Neuron (in vitro differentiated cells): ENCODE data around the gene ADCY5.

ENCODE experiments used
- H2AFZ ChIP-seq: one replicate; pipeline ENCODE4 v1.6.1; 2013; ENCODE audit warnings: low read depth, mild to moderate bottlenecking, inconsistent platforms, low read length, moderate library complexity
- H3K27me3 ChIP-seq: one replicate; pipeline ENCODE4 v1.6.1; 2013; ENCODE audit warnings: low read length; ENCODE audit not compliant: insufficient read depth
- H3K36me3 ChIP-seq: one replicate; pipeline ENCODE4 v1.6.1; 2013; ENCODE audit warnings: low read length; ENCODE audit not compliant: insufficient read depth
- H3K4me1 ChIP-seq: one replicate; pipeline ENCODE4 v1.6.1; 2013; ENCODE audit warnings: low read length; ENCODE audit not compliant: insufficient read depth
- H3K4me3 ChIP-seq: 2 replicates; pipeline ENCODE4 v1.5.1; 2013; ENCODE audit warnings: mild to moderate bottlenecking, low read length, moderate library complexity
- H3K9me3 ChIP-seq: one replicate; pipeline ENCODE4 v1.6.1; 2013; ENCODE audit warnings: low read length

The ADCY5 gene

DNA sequence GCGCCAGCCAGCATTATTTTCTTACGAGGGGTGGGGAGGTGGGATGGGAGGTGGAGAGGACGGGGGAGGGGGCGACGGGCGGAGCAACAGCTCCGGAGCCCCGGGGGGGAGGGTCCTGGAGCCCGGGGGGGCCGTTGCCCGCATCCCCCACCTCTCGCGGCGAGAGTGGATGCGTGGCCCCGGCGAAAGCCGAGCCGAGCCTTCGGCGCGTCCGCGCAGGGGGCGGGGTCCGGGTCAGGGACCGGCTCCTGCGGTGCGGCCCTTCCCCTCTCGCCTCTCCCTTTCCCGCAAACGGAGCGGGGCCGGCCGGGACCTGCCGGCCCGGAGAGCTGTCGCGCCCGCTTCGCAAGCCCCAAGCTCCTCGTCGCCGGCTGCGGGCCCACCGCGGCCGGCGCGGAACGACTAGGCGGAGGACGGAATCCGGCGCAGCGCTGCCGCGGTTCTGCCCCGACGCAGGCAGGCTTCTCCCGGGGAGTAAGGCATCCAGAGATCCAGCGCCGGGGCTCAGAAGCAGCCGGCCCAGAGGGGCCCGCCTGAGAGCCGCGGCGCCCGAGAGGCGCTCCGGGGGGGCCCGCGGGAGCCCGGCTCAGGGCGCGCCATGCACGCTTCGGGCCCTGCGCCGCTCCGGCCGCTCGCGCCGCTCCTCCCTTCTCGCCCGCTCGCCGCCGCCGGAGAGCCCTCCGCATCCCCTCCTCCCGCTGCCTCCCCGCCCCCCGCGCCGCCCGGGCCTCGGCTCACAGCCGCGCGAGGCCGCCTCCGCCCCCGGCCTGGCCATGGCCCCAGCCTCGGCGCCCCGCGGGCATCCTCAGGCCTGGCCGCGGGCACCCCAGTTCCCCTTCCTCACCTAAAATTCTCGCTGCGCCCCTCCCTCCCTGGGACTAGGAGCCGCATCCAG is 459 bp upstream of the ADCY5 start:
- H3K36me3 ChIP-seq: no peaks in the 10 kb centered on the region
- peak overlapping the region; percentile 91 for H2AFZ ChIP-seq
- peaks cover 3% of the 10 kb centered on the region for H3K9me3 ChIP-seq
- H3K27me3 ChIP-seq: peaks cover 56% of the 10 kb centered on the region
- peaks cover 5% of the 10 kb centered on the region for H3K4me1 ChIP-seq
- peak overlapping the region; percentile 64 for H3K4me3 ChIP-seq

DNA sequence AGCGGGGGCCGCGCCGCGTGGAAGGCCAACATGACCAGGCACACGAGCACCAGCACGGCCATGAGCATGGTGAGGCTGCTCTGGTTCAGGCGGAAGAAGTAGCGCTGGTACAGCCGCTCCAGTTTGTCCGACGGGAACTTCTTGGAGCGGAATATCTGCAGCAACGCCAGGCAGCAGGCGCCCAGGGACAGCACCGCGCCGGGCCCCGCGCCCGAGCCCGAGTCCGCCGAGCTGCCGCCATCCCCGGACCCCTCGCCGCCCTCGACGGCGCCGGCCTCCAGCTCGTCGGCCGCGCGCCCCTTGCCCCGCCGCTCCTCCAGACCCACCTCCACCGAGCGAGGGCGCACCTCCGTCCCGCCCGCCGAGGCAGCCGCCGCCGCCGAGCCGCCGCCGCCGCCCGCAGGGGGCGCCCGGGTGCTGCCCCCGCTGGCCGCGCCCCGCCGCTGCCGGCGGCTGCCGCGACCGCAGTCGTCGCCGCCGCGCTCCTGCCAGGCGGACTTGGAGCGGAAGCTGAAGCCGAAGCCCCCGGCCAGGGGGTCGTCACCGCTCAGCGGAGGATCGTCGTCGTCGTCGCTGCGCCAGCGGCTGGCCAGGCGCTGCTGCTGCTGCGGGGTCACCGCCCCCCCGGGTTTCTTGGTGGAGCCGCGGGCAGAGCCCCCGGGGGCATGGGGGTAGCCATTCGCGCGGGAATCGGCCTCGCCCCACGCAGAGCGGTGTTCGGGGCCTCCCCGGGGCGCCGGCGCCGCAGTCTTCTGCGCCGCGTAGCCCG is 957 bp downstream of the ADCY5 start:
- no peaks in the 10 kb centered on the region for H3K36me3 ChIP-seq
- H2AFZ ChIP-seq: peak overlapping the region; percentile 91
- H3K4me1 ChIP-seq: peaks cover 7% of the 10 kb centered on the region
- peaks cover 44% of the 10 kb centered on the region for H3K27me3 ChIP-seq
- peaks cover 3% of the 10 kb centered on the region for H3K9me3 ChIP-seq
- H3K4me3 ChIP-seq: peak overlapping the region; percentile 64

- Histone ChIP-seq H3K36me3 (no peaks in the 10 kb centered on the region), H3K4me1 (peaks cover 7% of the 10 kb centered on the region), H3K4me3 (no peak overlapping the region), H3K9me3 (peaks cover 3% of the 10 kb centered on the region), H3K27me3 (peaks cover 49% of the 10 kb centered on the region), H2AFZ (no peak overlapping the region)
Observed at GRCh38 chr3:123447416-123447748, 1.5 kb downstream of the ADCY5 start.

GRCh38 chr3:123446610-123447109 is 2.2 kb downstream of the ADCY5 start:
- Histone ChIP-seq H3K36me3 (no peaks in the 10 kb centered on the region), H3K4me3 (no peak overlapping the region), H3K4me1 (peaks cover 7% of the 10 kb centered on the region), H3K27me3 (peaks cover 49% of the 10 kb centered on the region), H3K9me3 (peaks cover 5% of the 10 kb centered on the region), H2AFZ (no peak overlapping the region)

GRCh38 chr3:123446210-123446609 is 2.7 kb downstream of the ADCY5 start:
- Histone ChIP-seq H3K9me3 (peaks cover 5% of the 10 kb centered on the region), H3K27me3 (peaks cover 47% of the 10 kb centered on the region), H2AFZ (no peak overlapping the region), H3K4me1 (peaks cover 7% of the 10 kb centered on the region), H3K4me3 (no peak overlapping the region), H3K36me3 (no peaks in the 10 kb centered on the region)

GRCh38 chr3:123445702-123446101 is 3.2 kb downstream of the ADCY5 start:
- no peak overlapping the region for H3K4me3 ChIP-seq
- H3K27me3 ChIP-seq: peaks cover 45% of the 10 kb centered on the region
- peaks cover 7% of the 10 kb centered on the region for H3K4me1 ChIP-seq
- no peaks in the 10 kb centered on the region for H3K36me3 ChIP-seq
- H2AFZ ChIP-seq: no peak overlapping the region
- H3K9me3 ChIP-seq: peaks cover 5% of the 10 kb centered on the region

GRCh38 chr3:123444744-123445143 is 4.1 kb downstream of the ADCY5 start:
- no peak overlapping the region for H3K4me3 ChIP-seq
- no peak overlapping the region for H2AFZ ChIP-seq

DNA sequence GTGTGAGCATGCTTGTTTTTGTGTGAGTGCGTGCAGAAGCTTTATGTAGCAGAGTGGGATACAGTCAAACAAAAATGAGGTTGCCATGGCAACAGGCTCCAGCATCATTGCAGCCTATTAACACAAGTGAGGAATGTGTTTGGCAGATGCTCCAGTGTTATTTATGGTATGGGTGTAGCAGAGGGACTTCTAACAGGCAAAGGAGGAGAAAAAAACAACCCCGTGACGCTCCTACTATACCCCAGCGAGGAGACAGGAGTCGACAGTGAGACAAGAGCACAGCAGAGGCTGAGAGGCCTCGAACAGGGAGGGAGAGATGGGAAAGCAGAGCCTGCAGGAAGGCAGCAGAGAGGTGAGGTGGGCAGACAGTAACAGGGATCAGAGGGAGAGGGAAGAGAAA is 4.9 kb downstream of the ADCY5 start:
- Histone ChIP-seq H3K36me3 (no peaks in the 10 kb centered on the region), H3K4me1 (peaks cover 7% of the 10 kb centered on the region), H3K9me3 (peaks cover 5% of the 10 kb centered on the region), H3K27me3 (peaks cover 42% of the 10 kb centered on the region), H3K4me3 (no peak overlapping the region), H2AFZ (no peak overlapping the region)

More at GRCh38 chr3:123444744-123445143, 4.1 kb downstream of the ADCY5 start:
- Histone ChIP-seq H3K36me3 (no peaks in the 10 kb centered on the region), H3K4me1 (peaks cover 7% of the 10 kb centered on the region), H3K27me3 (peaks cover 42% of the 10 kb centered on the region), H3K9me3 (peaks cover 5% of the 10 kb centered on the region)

DNA sequence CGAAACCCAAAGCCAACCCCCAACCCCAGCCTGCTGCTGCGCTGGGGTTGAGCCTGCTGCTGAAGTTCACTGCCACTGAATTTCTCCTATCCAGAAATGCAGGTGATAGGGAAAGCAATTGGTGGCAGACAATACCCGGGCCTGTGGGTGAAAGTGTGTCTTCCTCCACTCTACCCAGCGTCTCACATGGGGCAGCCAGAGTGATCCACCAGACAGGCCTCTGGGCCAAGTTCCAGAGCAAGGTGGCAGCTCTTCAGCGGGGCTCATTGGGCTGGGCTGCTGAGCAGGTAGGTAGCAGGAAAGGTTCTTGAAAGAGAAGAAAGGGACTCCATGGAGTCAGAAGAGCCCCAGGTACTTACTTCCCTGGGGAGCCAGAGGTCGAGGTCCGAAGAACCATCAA is 6.0 kb downstream of the ADCY5 start:
- Histone ChIP-seq H3K4me3 (no peak overlapping the region), H3K36me3 (no peaks in the 10 kb centered on the region), H2AFZ (no peak overlapping the region), H3K27me3 (peaks cover 35% of the 10 kb centered on the region), H3K4me1 (peaks cover 3% of the 10 kb centered on the region), H3K9me3 (peaks cover 5% of the 10 kb centered on the region)

- H3K4me1 ChIP-seq: peaks cover 3% of the 10 kb centered on the region
- peaks cover 2% of the 10 kb centered on the region for H3K9me3 ChIP-seq
- H3K36me3 ChIP-seq: no peaks in the 10 kb centered on the region
- no peak overlapping the region for H3K4me3 ChIP-seq
- H2AFZ ChIP-seq: no peak overlapping the region
- peaks cover 28% of the 10 kb centered on the region for H3K27me3 ChIP-seq
Observed at GRCh38 chr3:123442125-123442524, 6.8 kb downstream of the ADCY5 start.

- Histone ChIP-seq H2AFZ (no peak overlapping the region), H3K4me3 (no peak overlapping the region), H3K36me3 (no peaks in the 10 kb centered on the region), H3K9me3 (peaks cover 2% of the 10 kb centered on the region), H3K27me3 (peaks cover 8% of the 10 kb centered on the region), H3K4me1 (peaks cover 3% of the 10 kb centered on the region)
Observed at GRCh38 chr3:123439806-123440580, 8.9 kb downstream of the ADCY5 start.

DNA sequence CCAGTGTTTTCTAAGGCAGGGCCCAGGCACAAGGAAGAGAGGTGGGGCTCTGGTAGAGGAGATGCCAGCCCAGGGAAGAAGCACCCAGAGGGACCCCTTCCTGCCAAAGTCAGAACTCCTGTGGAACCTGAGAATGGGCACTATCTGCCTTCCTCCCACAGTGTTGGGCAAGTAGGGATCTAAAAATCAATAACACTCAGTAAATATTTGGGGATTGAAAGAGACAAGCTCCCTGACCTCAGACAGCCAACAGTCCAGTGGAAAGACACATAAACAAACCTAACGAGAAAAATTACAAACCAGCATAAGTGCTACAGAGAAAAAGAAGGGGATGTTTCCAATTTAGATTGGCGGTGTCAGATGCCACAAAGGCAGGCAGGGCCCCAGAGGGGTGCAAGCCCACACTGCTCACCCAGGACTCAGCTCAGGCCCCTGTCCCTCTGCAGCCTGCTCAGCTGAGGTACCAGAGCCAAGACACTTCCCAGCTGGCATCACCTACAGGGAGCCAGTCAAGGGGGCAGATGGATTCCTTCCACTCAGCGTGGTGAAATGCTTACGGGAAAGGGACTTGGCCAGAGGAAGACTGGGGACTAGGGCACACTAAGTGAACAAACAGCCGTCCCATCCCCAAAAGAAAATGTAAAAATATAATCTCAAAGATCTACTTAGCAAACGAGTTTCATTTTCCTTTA is 15.9 kb downstream of the ADCY5 start:
- H3K9me3 ChIP-seq: no peaks in the 10 kb centered on the region
- no peak overlapping the region for H3K4me3 ChIP-seq
- H3K27me3 ChIP-seq: peaks cover 7% of the 10 kb centered on the region
- H3K4me1 ChIP-seq: no peaks in the 10 kb centered on the region
- no peak overlapping the region for H2AFZ ChIP-seq
- no peaks in the 10 kb centered on the region for H3K36me3 ChIP-seq
